ENCODE results near the gene ATRX.

- TF ChIP-seq, protein P1, sequence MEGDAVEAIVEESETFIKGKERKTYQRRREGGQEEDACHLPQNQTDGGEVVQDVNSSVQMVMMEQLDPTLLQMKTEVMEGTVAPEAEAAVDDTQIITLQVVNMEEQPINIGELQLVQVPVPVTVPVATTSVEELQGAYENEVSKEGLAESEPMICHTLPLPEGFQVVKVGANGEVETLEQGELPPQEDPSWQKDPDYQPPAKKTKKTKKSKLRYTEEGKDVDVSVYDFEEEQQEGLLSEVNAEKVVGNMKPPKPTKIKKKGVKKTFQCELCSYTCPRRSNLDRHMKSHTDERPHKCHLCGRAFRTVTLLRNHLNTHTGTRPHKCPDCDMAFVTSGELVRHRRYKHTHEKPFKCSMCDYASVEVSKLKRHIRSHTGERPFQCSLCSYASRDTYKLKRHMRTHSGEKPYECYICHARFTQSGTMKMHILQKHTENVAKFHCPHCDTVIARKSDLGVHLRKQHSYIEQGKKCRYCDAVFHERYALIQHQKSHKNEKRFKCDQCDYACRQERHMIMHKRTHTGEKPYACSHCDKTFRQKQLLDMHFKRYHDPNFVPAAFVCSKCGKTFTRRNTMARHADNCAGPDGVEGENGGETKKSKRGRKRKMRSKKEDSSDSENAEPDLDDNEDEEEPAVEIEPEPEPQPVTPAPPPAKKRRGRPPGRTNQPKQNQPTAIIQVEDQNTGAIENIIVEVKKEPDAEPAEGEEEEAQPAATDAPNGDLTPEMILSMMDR (IDR thresholded peaks at IDR 0.05; ENCODE audit: insufficient read depth, low read length): no peak
- no peak for TF ChIP-seq POLR2AphosphoS5 (IDR thresholded peaks at IDR 0.05; ENCODE audit: low read depth)
- no peak for TF ChIP-seq GABPA (IDR thresholded peaks at IDR 0.05; ENCODE audit: low read depth)
These were observed 190.2 kb downstream of the ATRX start for GRCh38 chrX:77595848-77596247.

Data from HL-60 (cell line).